Mammary epithelial cell (primary cell): ENCODE results near the gene FMO3.

Source experiments
- EZH2 ChIP-seq: IDR thresholded peaks from 2 replicates; pipeline ENCODE4 v1.6.1; 2012; ENCODE audit warnings: low read length, inconsistent platforms, borderline replicate concordance
- TF ChIP-seq, protein P1 (sequence below), 2 donors: IDR thresholded peaks in 1 of 2; conservative IDR thresholded peaks in 1 of 2; 2 replicates each; pipeline ENCODE4 v1.5.1; 2011 to 2012; ENCODE audit warnings: inconsistent platforms in 2 of 2, low read length in 2 of 2, mild to moderate bottlenecking in 2 of 2, control low read depth in 1 of 2, low read depth in 1 of 2; ENCODE audit not compliant: insufficient read depth in 1 of 2; ENCODE audit errors: extremely low read depth in 1 of 2

DNA sequence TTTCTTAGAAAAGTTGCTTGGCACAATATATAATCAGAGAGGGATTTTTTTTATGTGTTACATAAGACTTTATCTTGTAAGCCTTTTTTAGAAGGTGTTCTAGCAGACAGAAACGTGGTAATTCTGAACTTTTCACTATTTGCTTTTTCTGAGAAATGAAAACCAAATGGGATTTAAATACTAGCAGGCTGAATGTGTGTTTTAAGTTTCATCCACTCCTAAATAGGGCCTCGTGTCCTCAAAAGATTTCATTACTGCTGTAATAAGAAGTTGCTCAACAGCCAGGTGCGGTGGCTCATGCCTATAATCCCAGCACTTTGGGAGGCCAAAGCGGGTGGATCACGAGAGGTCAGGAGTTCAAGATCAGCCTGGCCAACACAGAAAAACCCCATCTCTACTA is 49.7 kb downstream of the FMO3 start:
- TF ChIP-seq, protein P1, sequence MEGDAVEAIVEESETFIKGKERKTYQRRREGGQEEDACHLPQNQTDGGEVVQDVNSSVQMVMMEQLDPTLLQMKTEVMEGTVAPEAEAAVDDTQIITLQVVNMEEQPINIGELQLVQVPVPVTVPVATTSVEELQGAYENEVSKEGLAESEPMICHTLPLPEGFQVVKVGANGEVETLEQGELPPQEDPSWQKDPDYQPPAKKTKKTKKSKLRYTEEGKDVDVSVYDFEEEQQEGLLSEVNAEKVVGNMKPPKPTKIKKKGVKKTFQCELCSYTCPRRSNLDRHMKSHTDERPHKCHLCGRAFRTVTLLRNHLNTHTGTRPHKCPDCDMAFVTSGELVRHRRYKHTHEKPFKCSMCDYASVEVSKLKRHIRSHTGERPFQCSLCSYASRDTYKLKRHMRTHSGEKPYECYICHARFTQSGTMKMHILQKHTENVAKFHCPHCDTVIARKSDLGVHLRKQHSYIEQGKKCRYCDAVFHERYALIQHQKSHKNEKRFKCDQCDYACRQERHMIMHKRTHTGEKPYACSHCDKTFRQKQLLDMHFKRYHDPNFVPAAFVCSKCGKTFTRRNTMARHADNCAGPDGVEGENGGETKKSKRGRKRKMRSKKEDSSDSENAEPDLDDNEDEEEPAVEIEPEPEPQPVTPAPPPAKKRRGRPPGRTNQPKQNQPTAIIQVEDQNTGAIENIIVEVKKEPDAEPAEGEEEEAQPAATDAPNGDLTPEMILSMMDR (conservative IDR thresholded peaks at IDR 0.05 in 1 of 2, IDR thresholded peaks at IDR 0.05 in 1 of 2; ENCODE audit: extremely low read depth in 1 of 2, insufficient read depth in 1 of 2, low read depth in 1 of 2, low read length in 2 of 2) = no peak
- TF ChIP-seq EZH2 = no peak
